Activated naive CD8-positive, alpha-beta T cell treated with anti-CD3 and anti-CD28 coated beads, Interleukin-2, amount 10 ng/mL, durations not matched to agents 7 days and 5 days (primary cell): Measurements from ENCODE around the gene KCNQ1OT1. TPM values are rescaled to one million over a fixed set of nuclear protein-coding genes. Genes with fewer than 3 reads are reported as not detected.

Experiments
- total RNA-seq, 2 experiments: library from RNA; stranded (reverse); gene quantifications; one replicate each; pipeline ENCODE4 v1.2.3, GENCODE V29; 2021

KCNQ1OT1 gene
- total RNA-seq, 2 experiments from 2014 or later = 0.28 to 0.34 TPM

Other genes with a start within 250 kb of the KCNQ1OT1 start
- gene CDKN1C, start 185.8 kb upstream of the KCNQ1OT1 start, total RNA-seq = 1 to 10 TPM; 2.9 to 3.1 TPM
- under 1 TPM; 0.55 to 0.65 TPM for gene PHLDA2, start 229.4 kb upstream of the KCNQ1OT1 start, total RNA-seq